Psoas muscle (tissue), 8 donors: ENCODE data around the gene MMS22L. TPM values are rescaled to one million over a fixed set of nuclear protein-coding genes. Genes with fewer than 3 reads are reported as not detected.

Source experiments
- ATAC-seq, 4 donors: fragments of 200-7000 bp; cut with Tn5 transposase; one replicate each; pipeline ENCODE4 v1.9.1; 2020; ENCODE audit warnings: moderate library complexity in 3 of 4, mild to moderate bottlenecking in 2 of 4
- DNase-seq, 2 donors: peaks; one replicate each; pipeline ENCODE4 v3.0.0-alpha.2; 2020
- H3K27ac ChIP-seq: fragments of 200-600 bp; one replicate; pipeline ENCODE4 v1.8.0; 2022
- H3K27me3 ChIP-seq, 3 donors: fragments of 200-600 bp in 1 of 3; one replicate each; pipeline versions ENCODE4 v1.6.1 to v1.8.0; 2013 to 2022; ENCODE audit warnings: low read length in 2 of 3, mild to moderate bottlenecking in 2 of 3, moderate library complexity in 1 of 3; ENCODE audit not compliant: insufficient read depth in 3 of 3
- H3K36me3 ChIP-seq, 2 donors: fragments of 200-600 bp in 1 of 2; one replicate each; pipeline versions ENCODE4 v1.6.1 to v1.8.0; 2013 to 2022; ENCODE audit warnings: low read depth in 1 of 2, mild to moderate bottlenecking in 1 of 2, moderate library complexity in 1 of 2; ENCODE audit not compliant: insufficient read depth in 1 of 2
- H3K4me1 ChIP-seq: fragments of 200-600 bp; one replicate; pipeline ENCODE4 v1.8.0; 2022
- H3K4me3 ChIP-seq: fragments of 200-600 bp; one replicate; pipeline ENCODE4 v1.8.0; 2022; ENCODE audit warnings: mild to moderate bottlenecking
- H3K9me3 ChIP-seq: fragments of 200-600 bp; one replicate; pipeline ENCODE4 v1.8.0; 2022
- CTCF ChIP-seq: fragments of 200-600 bp; IDR thresholded peaks from one replicate; pipeline ENCODE4 v1.8.0; 2022; ENCODE audit warnings: antibody characterized with exemption
- WGBS, 3 donors: extraction: QIAGEN DNeasy Blood & Tissue Kit; methylation state at CpG; one replicate each; pipeline versions ENCODE4 v1.1.6 to v1.1.7; 2013; 5-methylcytosine and 5-hydroxymethylcytosine counted together
- intact Hi-C, 2 donors: fragments of 100-400 bp; cut with DNase I; formaldehyde crosslinking; loops; one replicate each; pipeline versions ENCODE4 v1.11.0 to v1.14.2; 2022
- polyA plus RNA-seq, 3 donors: library from polyadenylated mRNA; stranded (reverse); fragments of 200-250 nt; gene quantifications; one replicate each; pipeline ENCODE4 v1.2.3, GENCODE V29; 2013
- total RNA-seq, 4 donors: library from RNA; stranded (reverse); fragmentation: NEBNext Ultra II Directional in 2 of 4; extraction: Animal tissue kit (Norgen Biotek cat#: 25700) in 2 of 4; gene quantifications; one replicate each; pipeline versions ENCODE4 v1.2.1 to v1.2.4, GENCODE V29; 2021 to 2023
- donor health status: healthy with polysubstance abuse.
- donor health status: DM: no; HTN: no; CAD: no; lungs with moderate emphysema.
- donor health status: Bipolar disorder and iron deficiency.
- donor health status: healthy.
- donor health status: DM: yes; HTN: yes; CAD: no.
- donor health status: DM: no; HTN: no; CAD: no.
- donor health status: DM: no; HTN: no; CAD: no.
- donor health status: DM: yes; HTN: yes; CAD: no.

Gene MMS22L
- total and polyA plus RNA-seq, 7 donors, result 0.31 to 1.6 (median 1.1) TPM

- Histone ChIP-seq H3K27ac (no peak overlapping the region), H3K9me3 (no peaks in the 10 kb centered on the region), H3K4me3 (no peak overlapping the region), H3K36me3 (no peaks in the 10 kb centered on the region), H3K27me3 (no peaks in the 10 kb centered on the region), H3K4me1 (no peaks in the 10 kb centered on the region)
- ATAC-seq (no peak), DNase-seq (no peak)
- no peak for TF ChIP-seq CTCF
- WGBS, 3 donors, result 77 to 84% (median 79%) methylated on average over 4 of the region's 4 CpGs
- intact Hi-C loops, result no loop called here
Observed at GRCh38 chr6:97218912-97219311, 64.1 kb downstream of the MMS22L start.

- Histone ChIP-seq H3K4me1 (no peaks in the 10 kb centered on the region), H3K27ac (no peak overlapping the region), H3K27me3 (no peaks in the 10 kb centered on the region), H3K9me3 (no peaks in the 10 kb centered on the region), H3K4me3 (no peak overlapping the region), H3K36me3 (no peaks in the 10 kb centered on the region)
- DNase-seq (no peak), ATAC-seq (no peak)
- peak; percentile 14 for TF ChIP-seq CTCF
- 58 to 69% (median 66%) methylated on average over 6 of the region's 6 CpGs for WGBS, 3 donors
- intact Hi-C loops, result no loop called here
Observed at GRCh38 chr6:97215157-97215769, 67.8 kb downstream of the MMS22L start.

- WGBS, 3 donors, result 60 to 70% (median 69%) methylated on average over 2 of the region's 2 CpGs
- ATAC-seq, result no peak
- no peak for TF ChIP-seq CTCF
Observed at GRCh38 chr6:97214671-97215070, 68.3 kb downstream of the MMS22L start.

GRCh38 chr6:97207383-97207782 lies 75.6 kb downstream of the MMS22L start:
- Histone ChIP-seq H3K27me3 (no peaks in the 10 kb centered on the region), H3K9me3 (no peaks in the 10 kb centered on the region), H3K4me3 (no peak overlapping the region), H3K27ac (no peak overlapping the region), H3K36me3 (no peaks in the 10 kb centered on the region), H3K4me1 (no peaks in the 10 kb centered on the region)
- TF ChIP-seq CTCF, result no peak
- intact Hi-C loops, result no loop called here
- ATAC-seq (no peak), DNase-seq (no peak)

More at GRCh38 chr6:97214671-97215070, 68.3 kb downstream of the MMS22L start:
- no peaks in the 10 kb centered on the region for H3K27me3 ChIP-seq
- no peak for DNase-seq
- H3K4me3 ChIP-seq, result no peak overlapping the region
- H3K36me3 ChIP-seq, result no peaks in the 10 kb centered on the region
- no peaks in the 10 kb centered on the region for H3K4me1 ChIP-seq
- no peak overlapping the region for H3K27ac ChIP-seq
- intact Hi-C loops, result no loop called here
- no peaks in the 10 kb centered on the region for H3K9me3 ChIP-seq

- intact Hi-C loops, result no loop called here
- no peaks in the 10 kb centered on the region for H3K4me1 ChIP-seq
- no peaks in the 10 kb centered on the region for H3K27me3 ChIP-seq
- DNase-seq (no peak), ATAC-seq (no peak)
- no peak overlapping the region for H3K4me3 ChIP-seq
- H3K27ac ChIP-seq, result no peak overlapping the region
- H3K9me3 ChIP-seq, result no peaks in the 10 kb centered on the region
- no peaks in the 10 kb centered on the region for H3K36me3 ChIP-seq
- TF ChIP-seq CTCF, result no peak
Observed at GRCh38 chr6:97205966-97206365, 77.0 kb downstream of the MMS22L start.
